ENCODE results near the gene JUND. TPM values are rescaled to one million over a fixed set of nuclear protein-coding genes. Genes with fewer than 3 reads are reported as not detected.

Gene JUND
- total RNA-seq, 2 experiments from 2014 or later = 79.0 to 138 TPM

DNA sequence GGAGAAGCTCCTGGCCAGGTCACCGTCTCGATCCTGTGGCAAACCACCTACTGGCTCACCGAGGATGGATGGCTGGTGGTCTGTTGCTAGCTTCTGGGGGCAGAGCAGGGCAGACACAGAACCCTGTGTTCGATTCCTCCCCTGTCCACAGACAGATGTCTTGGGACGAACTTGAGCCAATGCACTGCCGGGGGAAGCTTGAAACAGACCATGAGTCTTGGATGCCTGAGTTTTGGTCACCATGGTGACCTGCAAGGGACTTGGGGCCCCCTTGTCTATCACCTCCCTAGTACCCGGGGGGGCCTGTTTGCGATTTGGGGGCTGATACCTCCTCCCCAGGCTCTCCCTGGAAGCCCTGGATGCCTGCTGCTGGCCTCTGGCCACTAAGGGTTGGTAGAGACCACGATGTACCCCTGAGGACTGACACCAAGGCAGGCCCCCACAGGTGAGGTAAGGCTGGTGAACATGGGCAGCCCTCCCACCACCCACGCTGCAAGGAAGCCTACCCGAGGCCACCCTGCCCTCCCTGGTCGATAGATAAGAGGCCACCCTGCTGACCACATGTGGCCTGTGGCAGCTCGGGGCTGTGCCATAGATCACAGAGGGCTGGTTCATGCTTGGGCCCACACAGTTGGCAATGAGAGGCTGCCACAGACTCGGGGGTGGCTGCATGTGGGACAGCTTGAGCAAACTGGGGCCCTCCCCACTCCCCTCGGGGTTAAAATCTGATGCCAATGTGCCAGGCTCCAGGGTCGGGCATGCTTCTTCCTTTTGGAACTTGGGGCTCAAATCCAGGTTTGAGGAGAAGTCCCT lies 17.9 kb downstream of the JUND start:
- TF ChIP-seq EZH2phosphoT487 (IDR thresholded peaks at IDR 0.05; ENCODE audit: borderline replicate concordance, low read depth, low read length) = no peak
- TF ChIP-seq, protein P1, sequence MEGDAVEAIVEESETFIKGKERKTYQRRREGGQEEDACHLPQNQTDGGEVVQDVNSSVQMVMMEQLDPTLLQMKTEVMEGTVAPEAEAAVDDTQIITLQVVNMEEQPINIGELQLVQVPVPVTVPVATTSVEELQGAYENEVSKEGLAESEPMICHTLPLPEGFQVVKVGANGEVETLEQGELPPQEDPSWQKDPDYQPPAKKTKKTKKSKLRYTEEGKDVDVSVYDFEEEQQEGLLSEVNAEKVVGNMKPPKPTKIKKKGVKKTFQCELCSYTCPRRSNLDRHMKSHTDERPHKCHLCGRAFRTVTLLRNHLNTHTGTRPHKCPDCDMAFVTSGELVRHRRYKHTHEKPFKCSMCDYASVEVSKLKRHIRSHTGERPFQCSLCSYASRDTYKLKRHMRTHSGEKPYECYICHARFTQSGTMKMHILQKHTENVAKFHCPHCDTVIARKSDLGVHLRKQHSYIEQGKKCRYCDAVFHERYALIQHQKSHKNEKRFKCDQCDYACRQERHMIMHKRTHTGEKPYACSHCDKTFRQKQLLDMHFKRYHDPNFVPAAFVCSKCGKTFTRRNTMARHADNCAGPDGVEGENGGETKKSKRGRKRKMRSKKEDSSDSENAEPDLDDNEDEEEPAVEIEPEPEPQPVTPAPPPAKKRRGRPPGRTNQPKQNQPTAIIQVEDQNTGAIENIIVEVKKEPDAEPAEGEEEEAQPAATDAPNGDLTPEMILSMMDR (conservative IDR thresholded peaks at IDR 0.05; ENCODE audit: low read length) = no peak
- ChIA-PET POLR2A (no interaction called here), CTCF (ENCODE audit: unreplicated experiment) (no interaction called here)
- no peak overlapping the region for H3K27ac ChIP-seq (ENCODE audit: low read depth, low read length, poor library complexity, severe bottlenecking)
- H2AFZ ChIP-seq (ENCODE audit: low read length) = no peak overlapping the region
- no peak overlapping the region for H3K4me2 ChIP-seq (ENCODE audit: low read length)
- no TSS peak for BruUV-seq (replicated peaks)
- H3K4me1 ChIP-seq (ENCODE audit: insufficient read depth, low read length, poor library complexity, severe bottlenecking) = peaks cover 11% of the 10 kb centered on the region
- no peaks in the 10 kb centered on the region for H4K20me1 ChIP-seq (ENCODE audit: insufficient read depth, low read length)
- H3K36me3 ChIP-seq (ENCODE audit: insufficient read depth, low read length) = no peaks in the 10 kb centered on the region
- H3K4me3 ChIP-seq (ENCODE audit: low read depth, low read length, poor library complexity, severe bottlenecking) = no peak overlapping the region
- DNase-seq (ENCODE audit: low spot score) = no peak
- no peaks in the 10 kb centered on the region for H3K9me3 ChIP-seq (ENCODE audit: low read length)
- H3K79me2 ChIP-seq (ENCODE audit: insufficient read depth, low read depth, low read length) = no peaks in the 10 kb centered on the region
- H3K9me2 ChIP-seq (ENCODE audit: insufficient read depth, low read length) = no peaks in the 10 kb centered on the region
- intact Hi-C loops (cut with micrococcal nuclease; ENCODE audit: unreplicated experiment) = no loop called here

DNA sequence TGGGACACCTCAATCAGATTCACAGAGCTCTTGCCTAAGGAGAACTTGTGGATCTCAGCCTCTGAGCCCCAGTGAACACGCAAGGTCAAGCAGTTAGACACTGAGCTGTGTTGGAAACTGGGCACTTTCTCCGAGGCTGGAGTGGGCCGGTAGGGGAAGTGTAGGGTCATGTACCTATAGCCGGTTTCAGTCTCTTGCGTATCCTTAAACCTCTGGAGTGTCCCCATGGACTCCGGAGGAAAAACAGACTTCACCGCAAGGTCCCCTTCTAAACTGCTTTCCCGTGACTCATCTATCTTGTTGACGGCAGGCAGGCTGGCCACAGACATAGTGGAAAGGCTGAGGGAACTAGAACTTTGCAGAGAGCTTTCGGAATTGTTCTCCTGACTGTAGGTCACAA lies 18.5 kb downstream of the JUND start:
- H3K4me2 ChIP-seq (ENCODE audit: low read length) = no peak overlapping the region
- ChIA-PET CTCF (ENCODE audit: unreplicated experiment) (no interaction called here), POLR2A (no interaction called here)
- H3K27ac ChIP-seq (ENCODE audit: low read depth, low read length, poor library complexity, severe bottlenecking) = no peak overlapping the region
- no peak for DNase-seq (ENCODE audit: low spot score)
- H3K79me2 ChIP-seq (ENCODE audit: insufficient read depth, low read depth, low read length) = no peaks in the 10 kb centered on the region
- no peak overlapping the region for H2AFZ ChIP-seq (ENCODE audit: low read length)
- H4K20me1 ChIP-seq (ENCODE audit: insufficient read depth, low read length) = no peaks in the 10 kb centered on the region
- no peaks in the 10 kb centered on the region for H3K9me2 ChIP-seq (ENCODE audit: insufficient read depth, low read length)
- no peak for TF ChIP-seq EZH2phosphoT487 (IDR thresholded peaks at IDR 0.05; ENCODE audit: borderline replicate concordance, low read depth, low read length)
- TF ChIP-seq, protein P1 (conservative IDR thresholded peaks at IDR 0.05; ENCODE audit: low read length) = no peak
- no peaks in the 10 kb centered on the region for H3K36me3 ChIP-seq (ENCODE audit: insufficient read depth, low read length)
- peaks cover 11% of the 10 kb centered on the region for H3K4me1 ChIP-seq (ENCODE audit: insufficient read depth, low read length, poor library complexity, severe bottlenecking)
- no peak overlapping the region for H3K4me3 ChIP-seq (ENCODE audit: low read depth, low read length, poor library complexity, severe bottlenecking)
- no peaks in the 10 kb centered on the region for H3K9me3 ChIP-seq (ENCODE audit: low read length)
- no TSS peak for BruUV-seq (replicated peaks)
- intact Hi-C loops (cut with micrococcal nuclease; ENCODE audit: unreplicated experiment) = no loop called here

GRCh38 chr19:18262144-18262543 lies 19.3 kb downstream of the JUND start:
- Histone ChIP-seq H3K9me2 (ENCODE audit: insufficient read depth, low read length) (no peaks in the 10 kb centered on the region), H3K4me1 (ENCODE audit: insufficient read depth, low read length, poor library complexity, severe bottlenecking) (peaks cover 11% of the 10 kb centered on the region), H4K20me1 (ENCODE audit: insufficient read depth, low read length) (no peaks in the 10 kb centered on the region), H3K36me3 (ENCODE audit: insufficient read depth, low read length) (no peaks in the 10 kb centered on the region), H3K27ac (ENCODE audit: low read depth, low read length, poor library complexity, severe bottlenecking) (no peak overlapping the region), H3K79me2 (ENCODE audit: insufficient read depth, low read depth, low read length) (no peaks in the 10 kb centered on the region), H3K4me2 (ENCODE audit: low read length) (no peak overlapping the region), H3K9me3 (ENCODE audit: low read length) (no peaks in the 10 kb centered on the region), H3K4me3 (ENCODE audit: low read depth, low read length, poor library complexity, severe bottlenecking) (no peak overlapping the region), H2AFZ (ENCODE audit: low read length) (no peak overlapping the region)
- intact Hi-C loops (cut with micrococcal nuclease; ENCODE audit: unreplicated experiment) = no loop called here
- DNase-seq (ENCODE audit: low spot score) = no peak
- ChIA-PET CTCF (ENCODE audit: unreplicated experiment) (no interaction called here), POLR2A (interaction anchor here (0.5 to 0.8 kb wide), 2 partner anchors 571 to 618 kb away, joined by 3 to 5 read pairs; no protein-coding TSS in a partner anchor)
- TF ChIP-seq, protein P1 (conservative IDR thresholded peaks at IDR 0.05; ENCODE audit: low read length) = no peak
- no peak for TF ChIP-seq EZH2phosphoT487 (IDR thresholded peaks at IDR 0.05; ENCODE audit: borderline replicate concordance, low read depth, low read length)
- BruUV-seq (replicated peaks) = no TSS peak

Data from OCI-LY7 (cell line).